DOHH2 (cell line): Measurements from ENCODE around the gene PPP4R4.

ENCODE experiments used
- CTCF ChIP-seq: fragments of 200-600 bp; sonication (generic); IDR thresholded peaks from one replicate; pipeline ENCODE4 v1.5.1; 2014; ENCODE audit warnings: antibody characterized with exemption, mild to moderate bottlenecking, low read depth, low read length; ENCODE audit not compliant: poor library complexity, severe bottlenecking
- EZH2phosphoT487 ChIP-seq: fragments of 200-600 bp; sonication (generic); IDR thresholded peaks from 2 replicates; pipeline ENCODE4 v1.6.1; 2017; ENCODE audit warnings: borderline replicate concordance, mild to moderate bottlenecking, antibody characterized with exemption, low read length, moderate library complexity, mixed read lengths

GRCh38 chr14:94171208-94171607, 2.9 kb upstream of the PPP4R4 start:
- no peak for TF ChIP-seq CTCF
- no peak for TF ChIP-seq EZH2phosphoT487
